Midbrain (tissue), 1 donor: ENCODE data around the gene DISP2.

Experiments used
- DNase-seq: peaks from one replicate; lab custom pipeline; 2025; lab: John Stamatoyannopoulos, UW

Gene DISP2

DNA sequence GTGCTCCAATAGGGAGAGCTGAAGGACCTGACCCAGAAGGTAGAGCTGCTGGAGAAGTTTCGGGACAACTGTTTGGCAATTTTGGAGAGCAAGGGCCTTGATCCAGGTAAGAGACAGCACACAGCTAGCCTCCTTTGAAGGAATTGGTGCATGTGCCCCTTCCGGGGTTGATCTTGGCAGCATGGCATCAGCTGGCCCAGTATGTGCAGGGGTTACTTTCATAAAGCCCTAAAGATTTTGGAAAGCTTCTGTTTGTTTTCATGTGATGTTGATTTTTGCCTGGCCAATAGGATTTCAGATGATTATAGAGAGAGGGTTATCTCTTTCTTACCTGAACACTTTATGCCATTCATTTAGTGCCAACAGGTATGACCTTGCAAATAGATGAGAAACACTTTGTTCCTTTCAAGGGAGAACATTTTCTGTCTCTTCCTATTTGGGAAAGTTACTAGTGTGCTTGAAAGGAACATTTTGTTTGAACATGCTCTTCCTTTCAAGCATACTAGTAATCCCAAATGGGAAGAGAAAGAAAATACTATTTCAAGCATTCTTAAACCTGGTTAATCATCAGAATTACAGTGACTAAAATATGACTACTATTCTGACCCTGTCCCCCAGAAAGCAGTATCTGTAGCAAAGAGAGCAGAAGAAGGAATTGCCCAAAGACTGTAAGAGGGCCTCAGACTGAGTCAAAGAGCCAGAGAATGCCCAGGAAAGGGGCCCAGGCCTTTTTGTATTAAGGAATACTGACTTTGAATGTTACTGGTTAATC is 32.0 kb downstream of the DISP2 start:
- DNase-seq: no peak

DNA sequence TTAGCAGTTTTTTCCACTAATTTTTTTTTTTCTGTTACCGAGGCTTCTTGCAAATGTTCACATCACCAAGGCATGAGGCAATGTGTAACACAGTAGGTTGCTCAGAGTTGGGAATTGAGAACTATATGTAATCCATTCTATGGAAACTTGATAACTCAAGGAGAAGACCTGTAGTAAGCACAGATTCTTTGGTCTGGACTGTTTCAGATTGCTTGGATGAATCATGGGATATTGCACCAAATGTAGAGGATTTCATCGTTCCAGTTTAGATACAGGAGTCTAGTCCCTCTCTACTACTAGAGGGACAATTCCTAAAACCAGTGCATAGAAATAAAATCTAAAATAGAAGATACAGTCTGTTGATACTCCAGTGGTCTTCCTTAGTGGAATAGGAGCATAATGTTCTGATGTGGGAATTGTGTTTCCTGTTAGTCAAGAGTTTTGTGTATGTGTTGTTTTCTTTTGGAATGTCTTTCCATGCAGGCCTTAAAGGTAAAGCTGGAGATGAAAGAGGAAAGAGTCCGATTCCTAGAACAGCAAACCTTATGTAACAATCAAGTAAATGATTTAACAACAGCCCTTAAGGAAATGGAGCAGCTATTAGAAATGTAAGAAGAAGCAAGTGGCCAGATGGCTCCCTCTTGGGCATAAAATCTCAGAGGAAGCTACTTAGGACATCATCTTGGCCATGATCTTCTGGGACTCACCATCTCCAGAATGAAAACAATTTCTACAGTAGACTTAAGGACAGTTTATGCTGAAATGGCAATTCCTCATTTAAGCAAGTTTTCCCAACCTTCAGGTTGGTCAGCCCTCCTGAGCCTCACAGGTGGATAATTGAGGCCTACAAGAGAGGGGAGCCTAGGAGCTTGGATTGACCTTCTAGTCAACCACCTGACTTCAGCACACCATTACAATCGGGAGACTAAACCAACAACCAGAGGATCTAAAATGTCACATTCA is 35.2 kb downstream of the DISP2 start:
- no peak for DNase-seq

DNA sequence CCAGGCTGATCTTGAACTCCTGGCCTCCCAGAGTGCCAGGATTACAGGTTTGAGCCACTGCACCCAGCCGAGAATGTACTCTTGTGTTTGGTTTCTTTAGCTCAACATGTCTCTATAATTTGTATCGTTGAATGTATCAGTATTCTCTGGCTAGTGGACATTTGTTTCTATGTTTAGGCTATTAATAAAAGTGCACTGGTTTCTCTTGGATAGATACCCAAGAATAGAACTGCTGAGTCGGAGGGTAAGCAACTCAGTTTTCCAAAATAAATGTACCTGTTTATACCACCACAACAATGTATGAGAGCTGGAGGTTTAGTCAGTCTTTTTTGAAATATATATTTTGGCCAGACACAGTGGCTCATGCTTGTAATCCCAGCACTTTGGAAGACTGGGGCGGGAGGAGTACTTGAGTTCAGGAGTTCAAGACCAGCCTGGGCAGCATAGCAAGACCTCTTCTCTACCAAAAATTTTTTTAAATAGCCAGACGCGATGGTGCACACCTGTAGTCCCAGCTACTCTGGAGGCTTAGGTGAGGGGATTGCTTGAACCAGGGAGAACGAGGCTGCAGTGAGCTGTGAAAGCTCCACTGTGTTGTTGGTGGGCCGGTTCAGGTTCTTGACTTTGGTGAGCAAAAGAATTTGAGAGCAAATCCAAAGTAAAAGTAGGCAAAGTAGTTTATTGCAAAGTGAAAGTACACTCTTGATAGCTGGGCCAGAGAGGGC is 39.8 kb downstream of the DISP2 start:
- DNase-seq: no peak

DNA sequence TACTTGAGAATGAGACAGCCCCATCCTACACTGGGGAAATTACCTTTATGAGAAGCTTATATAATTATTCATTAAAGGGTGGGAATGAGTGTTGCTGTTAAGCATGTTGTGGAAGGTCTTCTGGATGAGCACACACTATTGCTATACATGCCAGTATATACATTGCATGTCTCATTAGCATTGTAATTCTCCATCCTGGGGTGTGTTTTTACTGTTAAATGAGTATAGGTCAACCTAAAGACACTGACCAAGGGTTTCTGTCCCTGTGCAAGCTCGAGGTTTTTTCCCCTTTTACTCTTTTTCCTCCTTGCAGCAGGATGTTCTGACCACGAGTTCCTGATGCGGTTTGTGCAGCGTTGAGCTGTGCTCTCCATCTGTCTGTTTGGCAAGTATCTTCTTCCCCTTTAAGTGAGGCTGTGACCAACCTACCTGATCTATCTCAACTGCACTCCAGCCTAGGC is 40.4 kb downstream of the DISP2 start:
- DNase-seq: peak; percentile 42

DNA sequence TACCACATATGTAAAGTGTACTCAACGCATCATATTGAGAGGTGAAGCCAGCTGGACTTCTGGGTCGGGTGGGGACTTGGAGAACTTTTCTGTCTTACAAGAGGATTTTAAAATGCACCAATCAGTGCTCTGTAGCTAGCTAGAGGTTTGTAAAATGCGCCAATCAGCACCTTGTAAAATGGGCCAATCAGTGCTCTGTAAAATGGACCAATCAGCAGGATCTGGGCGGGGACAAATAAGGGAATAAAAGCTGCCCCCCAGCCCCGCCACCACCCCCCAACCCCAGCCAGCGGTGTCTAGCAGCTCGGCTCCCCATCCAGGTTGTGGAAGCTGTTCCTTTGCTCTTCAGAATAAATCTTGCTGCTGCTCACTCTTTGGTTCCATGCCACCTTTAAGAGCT is 41.4 kb downstream of the DISP2 start:
- no peak for DNase-seq

DNA sequence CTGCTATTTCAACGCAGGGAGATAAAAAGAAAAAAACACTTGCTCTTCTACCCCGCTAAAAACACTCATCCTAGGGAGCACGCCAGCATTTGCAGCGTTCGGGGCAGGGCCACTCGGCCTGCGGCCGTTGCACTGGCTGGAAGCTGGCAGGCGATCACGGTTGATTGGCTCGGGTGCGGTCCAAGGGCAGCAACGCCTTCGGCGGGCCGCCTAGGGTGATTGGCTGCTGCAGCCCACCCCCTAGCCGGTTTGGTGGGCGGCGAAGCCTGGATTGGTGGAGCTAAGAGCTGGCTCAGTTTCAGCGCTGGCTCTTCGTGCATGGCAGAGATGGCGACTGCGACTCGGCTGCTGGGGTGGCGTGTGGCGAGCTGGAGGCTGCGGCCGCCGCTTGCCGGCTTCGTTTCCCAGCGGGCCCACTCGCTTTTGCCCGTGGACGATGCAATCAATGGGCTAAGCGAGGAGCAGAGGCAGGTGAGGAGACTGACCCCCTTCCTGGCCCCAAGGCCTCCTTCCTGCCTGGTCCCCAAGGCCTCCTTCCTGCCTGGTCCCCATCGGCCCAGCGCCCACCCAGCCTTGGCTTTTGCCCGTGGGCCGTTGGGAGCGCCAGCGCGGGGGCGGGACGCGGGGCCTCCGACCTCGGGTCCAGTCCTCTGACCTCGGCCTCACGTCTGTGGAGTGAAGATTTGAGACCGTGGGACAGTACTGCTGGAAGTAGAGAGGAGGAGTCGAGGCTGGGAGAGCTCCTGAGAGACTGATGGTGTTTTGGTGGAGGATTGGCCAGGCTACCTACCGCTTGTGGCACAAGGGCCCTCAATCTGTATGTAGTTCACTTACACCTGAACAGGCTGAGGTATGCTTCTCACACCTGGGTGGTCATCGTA is 47.7 kb downstream of the DISP2 start, which contains the start of gene IVD:
Gene IVD (plus strand): TSS at position 295 of the 881 bp plus-strand sequence. CDS start 33 bp downstream, at position 328.
- DNase-seq: peak; percentile 98

DNA sequence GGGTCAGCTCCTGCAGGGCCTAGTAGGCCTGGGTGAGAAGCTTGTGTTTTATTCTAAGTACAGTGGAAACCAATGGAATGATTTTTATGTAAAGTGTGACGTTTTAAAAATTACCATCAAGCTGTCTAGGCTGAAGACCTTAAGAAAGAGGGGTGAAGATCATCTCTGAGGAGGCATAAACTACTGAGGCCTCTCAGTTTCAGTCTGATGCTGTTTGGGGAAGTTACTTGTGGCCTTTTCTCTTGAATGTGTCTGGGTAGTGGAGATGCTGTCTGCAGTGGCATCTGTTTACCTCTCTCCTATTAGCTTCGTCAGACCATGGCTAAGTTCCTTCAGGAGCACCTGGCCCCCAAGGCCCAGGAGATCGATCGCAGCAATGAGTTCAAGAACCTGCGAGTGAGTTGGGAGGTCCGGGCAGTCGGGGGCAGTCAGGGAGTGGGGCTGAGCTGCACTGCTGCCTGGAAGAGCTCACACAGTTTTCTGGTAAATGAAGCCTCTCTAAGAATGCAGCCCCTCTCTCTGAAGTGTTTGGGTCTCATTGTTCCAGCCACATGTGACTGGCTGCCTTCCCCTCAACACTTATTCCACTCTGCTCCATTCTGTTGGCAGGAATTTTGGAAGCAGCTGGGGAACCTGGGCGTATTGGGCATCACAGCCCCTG is 49.4 kb downstream of the DISP2 start:
- DNase-seq: no peak

DNA sequence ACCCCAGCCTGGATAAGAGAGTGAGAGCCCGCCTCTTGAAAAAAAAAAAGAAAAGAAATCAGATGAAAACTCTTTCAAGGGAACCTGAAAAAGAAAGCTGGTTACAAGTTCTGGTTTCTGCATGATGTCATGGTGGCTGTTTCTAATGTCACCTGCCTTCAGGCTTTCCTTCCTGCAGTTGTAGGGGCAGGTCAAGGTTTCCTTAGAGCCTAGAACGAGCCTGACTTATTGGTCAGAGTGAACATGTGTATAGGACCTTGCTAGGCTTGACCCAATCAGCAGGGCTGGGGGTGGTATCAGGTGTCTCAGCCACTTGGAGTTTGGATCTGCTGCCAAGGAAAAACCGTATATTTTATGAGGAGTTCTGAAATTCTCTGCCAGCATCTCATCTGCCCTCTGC is 51.3 kb downstream of the DISP2 start:
- no peak for DNase-seq

DNA sequence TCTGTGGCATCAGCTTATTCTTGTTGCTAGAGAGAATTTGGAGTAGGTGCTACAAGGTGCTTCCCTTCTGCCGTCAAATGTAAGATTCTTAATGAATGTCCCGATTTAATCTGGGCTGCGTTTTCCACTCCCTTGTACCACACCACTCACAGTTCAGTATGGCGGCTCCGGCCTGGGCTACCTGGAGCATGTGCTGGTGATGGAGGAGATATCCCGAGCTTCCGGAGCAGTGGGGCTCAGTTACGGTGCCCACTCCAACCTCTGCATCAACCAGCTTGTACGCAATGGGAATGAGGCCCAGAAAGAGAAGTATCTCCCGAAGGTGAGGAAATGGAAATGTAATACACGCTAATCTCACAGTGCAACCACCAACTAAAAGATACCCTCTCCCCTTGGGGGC is 52.5 kb downstream of the DISP2 start:
- DNase-seq: no peak

DNA sequence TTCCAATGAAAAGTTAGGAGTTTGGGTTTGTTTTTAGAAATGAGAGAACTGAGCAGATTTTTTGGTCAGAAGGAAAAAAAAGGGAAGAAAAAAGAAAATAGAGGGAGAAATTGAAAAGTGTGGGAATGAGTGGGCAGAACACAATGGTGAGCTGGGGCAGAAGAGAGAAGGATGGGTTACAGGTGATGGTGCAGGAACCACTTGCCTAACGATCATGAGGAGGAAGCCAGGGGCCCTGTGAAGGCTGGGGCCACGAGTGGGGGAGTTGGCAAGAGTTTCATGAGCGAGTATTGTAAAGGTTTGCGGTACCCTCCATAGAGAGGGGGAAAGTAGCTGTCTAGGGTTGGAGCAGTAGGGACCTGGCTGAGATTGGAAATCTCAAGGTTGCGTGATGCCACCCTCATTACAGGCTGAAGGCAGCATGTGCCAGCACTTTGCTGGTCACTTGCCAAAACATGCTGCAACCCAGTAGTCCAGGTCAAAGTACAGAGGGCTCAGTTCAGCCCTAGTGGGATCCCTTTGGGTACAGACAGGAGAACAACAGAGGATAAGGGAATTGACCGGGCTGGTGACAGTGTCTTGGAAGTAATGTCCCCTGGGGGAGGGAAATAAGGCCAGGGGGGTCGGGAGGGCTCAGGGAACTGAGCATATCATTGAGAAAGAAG is 54.2 kb downstream of the DISP2 start:
- no peak for DNase-seq

DNA sequence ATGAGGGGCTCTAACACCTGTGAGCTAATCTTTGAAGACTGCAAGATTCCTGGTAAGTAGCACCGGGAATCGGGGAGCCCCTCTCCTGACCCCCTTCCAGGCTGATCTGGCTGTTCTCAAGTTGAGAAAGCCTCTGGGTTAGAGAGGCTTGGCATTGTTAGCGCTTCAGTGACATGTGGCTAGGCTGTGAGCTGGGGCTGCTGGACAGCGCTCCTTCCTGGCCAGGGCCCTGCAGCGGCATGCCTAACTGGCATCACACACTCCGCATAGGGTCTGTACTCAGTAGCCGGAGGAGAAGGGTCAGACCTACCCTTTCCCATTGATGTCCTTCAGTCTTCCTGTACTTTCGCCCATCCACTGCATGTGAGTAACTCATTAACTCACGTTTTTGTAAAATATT is 55.0 kb downstream of the DISP2 start:
- DNase-seq: no peak

DNA sequence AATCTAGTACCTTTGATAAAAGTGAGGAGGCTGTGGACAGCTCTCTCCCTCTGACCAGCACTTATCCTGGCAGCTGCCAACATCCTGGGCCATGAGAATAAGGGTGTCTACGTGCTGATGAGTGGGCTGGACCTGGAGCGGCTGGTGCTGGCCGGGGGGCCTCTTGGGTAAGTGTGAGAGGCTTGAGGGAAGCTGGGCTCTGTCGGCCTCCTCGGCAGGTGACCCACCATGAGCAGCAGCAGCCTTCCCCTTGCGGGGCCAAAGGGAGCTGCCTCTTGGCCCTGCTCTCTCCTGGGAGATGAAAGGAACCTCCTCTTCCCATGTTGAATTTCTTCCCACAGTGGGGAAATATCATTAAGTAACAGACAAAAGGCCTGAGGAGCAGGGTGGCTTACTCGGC is 56.8 kb downstream of the DISP2 start:
- DNase-seq: no peak

DNA sequence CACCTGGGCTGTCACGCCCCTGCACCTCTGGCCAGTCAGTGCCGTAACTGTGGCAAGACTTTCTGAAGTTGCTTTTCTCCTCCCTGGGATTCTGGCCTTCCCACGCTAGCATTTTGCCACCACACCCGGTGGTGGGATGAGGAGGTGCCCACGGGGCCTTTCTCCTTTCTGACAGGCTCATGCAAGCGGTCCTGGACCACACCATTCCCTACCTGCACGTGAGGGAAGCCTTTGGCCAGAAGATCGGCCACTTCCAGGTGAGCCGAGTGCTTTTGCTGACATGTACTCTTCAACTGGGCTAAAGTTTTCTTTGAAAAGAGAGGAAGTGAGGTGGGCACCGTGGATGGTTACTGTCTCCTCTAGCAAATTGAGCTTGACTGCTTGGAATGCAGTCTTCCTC is 57.2 kb downstream of the DISP2 start:
- no peak for DNase-seq

DNA sequence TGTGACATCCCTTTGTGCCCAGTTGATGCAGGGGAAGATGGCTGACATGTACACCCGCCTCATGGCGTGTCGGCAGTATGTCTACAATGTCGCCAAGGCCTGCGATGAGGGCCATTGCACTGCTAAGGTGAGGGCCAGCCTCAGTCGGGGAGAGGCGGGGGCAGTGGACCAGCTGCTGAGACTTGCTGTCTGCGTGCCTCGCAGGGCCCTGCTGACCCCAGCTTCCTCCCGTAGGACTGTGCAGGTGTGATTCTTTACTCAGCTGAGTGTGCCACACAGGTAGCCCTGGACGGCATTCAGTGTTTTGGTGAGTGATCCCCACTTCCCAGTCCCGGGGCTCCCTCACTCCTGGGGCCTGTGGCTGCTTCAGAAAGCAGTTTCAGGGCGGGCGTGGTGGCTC is 58.0 kb downstream of the DISP2 start:
- DNase-seq: no peak

DNA sequence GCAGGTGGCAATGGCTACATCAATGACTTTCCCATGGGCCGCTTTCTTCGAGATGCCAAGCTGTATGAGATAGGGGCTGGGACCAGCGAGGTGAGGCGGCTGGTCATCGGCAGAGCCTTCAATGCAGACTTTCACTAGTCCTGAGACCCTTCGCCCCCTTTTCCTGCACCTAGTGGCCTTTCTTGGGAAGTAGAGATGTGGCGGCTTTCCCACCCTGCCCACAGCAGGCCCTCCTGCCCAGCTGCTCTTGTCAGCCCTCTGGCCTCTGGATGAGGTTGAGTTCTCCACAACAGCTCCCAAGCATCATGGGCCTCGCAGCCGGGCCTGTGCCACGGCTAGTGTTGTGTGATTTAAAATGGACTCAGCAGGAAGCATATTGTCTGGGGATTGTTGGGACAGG is 60.1 kb downstream of the DISP2 start:
- DNase-seq: no peak

DNA sequence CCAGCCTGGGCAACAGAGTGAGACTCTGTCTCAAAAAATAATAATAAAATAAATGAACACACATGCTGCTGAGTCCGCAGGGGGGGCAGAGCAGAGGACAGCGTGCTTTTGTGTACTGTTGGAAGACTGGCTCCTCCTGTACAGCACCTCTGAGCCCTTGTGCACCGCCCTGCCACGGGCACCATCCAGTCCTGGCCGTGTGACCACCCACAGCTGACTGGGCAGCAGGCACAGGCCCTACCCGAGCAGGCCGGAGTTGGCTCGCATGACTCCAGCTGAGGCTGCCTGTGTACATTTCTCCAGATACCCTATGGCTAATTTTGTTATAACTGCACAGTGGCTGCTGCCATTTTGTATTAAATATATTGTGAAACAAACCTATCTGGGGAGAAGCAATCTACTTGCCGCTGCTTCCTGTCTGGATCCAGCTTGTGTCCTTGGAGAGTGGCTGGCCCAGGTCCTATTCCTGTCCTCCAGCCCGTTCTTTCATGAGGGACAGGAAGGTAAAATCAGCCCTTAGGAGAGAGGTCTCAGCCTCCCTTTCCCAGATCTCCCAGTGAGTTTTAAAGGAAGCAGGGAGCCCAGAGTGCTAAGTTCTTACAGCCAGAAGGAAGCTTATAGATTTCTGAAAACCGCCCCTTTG is 62.2 kb downstream of the DISP2 start:
- DNase-seq: no peak

DNA sequence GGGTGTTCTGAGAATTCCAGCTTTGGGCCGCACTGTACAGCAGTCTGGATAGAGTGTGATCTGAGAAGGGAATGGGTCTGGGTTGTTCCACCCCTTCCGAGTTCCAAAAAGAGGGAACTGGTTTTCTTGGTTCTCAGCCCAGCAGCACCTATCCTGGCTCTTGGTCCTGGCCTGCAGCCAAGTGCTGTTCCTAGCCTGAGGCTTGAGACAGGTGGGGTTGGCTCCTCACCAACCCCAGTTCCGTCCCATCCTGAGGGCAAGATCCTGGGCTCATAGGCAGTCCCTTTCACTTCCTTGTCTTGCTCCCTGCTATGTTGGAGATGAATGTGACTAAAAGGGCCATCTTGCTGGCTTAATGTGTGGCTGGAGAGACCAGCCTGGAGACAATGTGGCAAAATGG is 62.8 kb downstream of the DISP2 start:
- DNase-seq: no peak

DNA sequence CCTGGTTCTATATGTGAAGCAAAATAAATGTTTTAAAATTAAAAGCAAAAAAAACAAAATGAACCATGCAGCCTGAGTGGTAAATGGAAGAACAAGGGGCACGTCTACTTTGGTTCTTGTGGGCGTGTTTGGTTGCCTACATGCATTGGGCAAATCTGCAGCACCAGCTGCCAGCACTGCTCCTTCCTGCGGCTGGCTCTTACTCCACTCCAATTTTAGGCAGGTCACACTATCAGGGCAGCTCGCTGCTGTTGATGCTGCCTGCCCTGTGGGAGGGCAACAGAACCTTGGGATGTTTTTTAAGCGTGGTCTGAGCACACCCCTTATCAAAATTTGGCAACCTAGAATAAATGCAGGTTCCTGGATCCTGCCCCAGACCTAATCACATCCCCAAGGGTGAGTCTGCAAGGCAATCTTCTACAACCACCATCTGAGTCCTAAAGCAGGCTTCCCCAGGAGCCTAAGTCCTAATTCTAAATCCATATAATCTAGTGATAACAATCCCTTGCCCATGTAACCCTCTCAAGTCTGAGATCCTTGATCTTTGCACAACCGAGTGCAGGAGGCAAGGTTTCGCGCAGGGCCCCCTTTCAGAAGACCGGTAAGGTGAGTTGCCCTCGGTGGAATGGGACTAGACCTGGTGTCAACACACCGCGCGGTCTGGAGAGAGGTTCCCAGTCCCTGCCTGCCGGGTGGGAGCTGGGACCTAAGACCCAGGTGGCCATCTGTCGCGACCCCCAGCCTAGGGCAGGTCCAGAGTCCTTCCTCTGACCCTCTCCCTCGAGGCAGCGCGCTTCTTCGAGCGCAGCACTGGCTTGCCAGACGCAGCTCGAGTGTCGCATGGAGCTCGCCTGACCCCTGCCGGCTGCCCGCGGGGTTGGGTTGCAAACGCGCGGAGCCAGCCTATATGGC is 63.5 kb downstream of the DISP2 start:
- DNase-seq: peak; percentile 74
